ENCODE measurements around the gene PERP.

PERP gene

GRCh38 chr6:138107078-138107751 is at the start of gene PERP:
Gene PERP (minus strand): TSS chr6:138107419. CDS start chr6:138107340, 79 bp downstream.
- in situ Hi-C loops (cut with MboI; ENCODE audit: low sequenced_read_pairs), result loop anchor here (25.0 kb wide), 3 partner anchors 405 to 1255 kb away; partner anchors contain the start of genes CCDC28A and CITED2

- in situ Hi-C loops (cut with MboI; ENCODE audit: low sequenced_read_pairs), result no loop called here
Observed at GRCh38 chr6:138155443-138155842, 48.2 kb upstream of the PERP start.

- in situ Hi-C loops (cut with MboI; ENCODE audit: low sequenced_read_pairs), result no loop called here
Observed at GRCh38 chr6:138146544-138146943, 39.3 kb upstream of the PERP start.

- in situ Hi-C loops (cut with MboI; ENCODE audit: low sequenced_read_pairs), result no loop called here
Observed at GRCh38 chr6:138145402-138145801, 38.2 kb upstream of the PERP start.

GRCh38 chr6:138142806-138143205 is 35.6 kb upstream of the PERP start:
- in situ Hi-C loops (cut with MboI; ENCODE audit: low sequenced_read_pairs), result no loop called here

- in situ Hi-C loops (cut with MboI; ENCODE audit: low sequenced_read_pairs), result no loop called here
Observed at GRCh38 chr6:138129190-138129589, 22.0 kb upstream of the PERP start.

GRCh38 chr6:138128096-138128495 is 20.9 kb upstream of the PERP start:
- in situ Hi-C loops (cut with MboI; ENCODE audit: low sequenced_read_pairs), result no loop called here

- in situ Hi-C loops (cut with MboI; ENCODE audit: low sequenced_read_pairs), result loop anchor here (25.0 kb wide), 3 partner anchors 388 to 1238 kb away; partner anchors contain the start of genes CCDC28A and CITED2
Observed at GRCh38 chr6:138124096-138124495, 16.9 kb upstream of the PERP start.

- in situ Hi-C loops (cut with MboI; ENCODE audit: low sequenced_read_pairs), result loop anchor here (25.0 kb wide), 3 partner anchors 392 to 1242 kb away; partner anchors contain the start of genes CCDC28A and CITED2
Observed at GRCh38 chr6:138119976-138120375, 12.8 kb upstream of the PERP start.

- in situ Hi-C loops (cut with MboI; ENCODE audit: low sequenced_read_pairs), result loop anchor here (25.0 kb wide), 3 partner anchors 393 to 1243 kb away; partner anchors contain the start of genes CCDC28A and CITED2
Observed at GRCh38 chr6:138119229-138119628, 12.0 kb upstream of the PERP start.

GRCh38 chr6:138117376-138117914 is 10.2 kb upstream of the PERP start:
- in situ Hi-C loops (cut with MboI; ENCODE audit: low sequenced_read_pairs), result loop anchor here (25.0 kb wide), 3 partner anchors 395 to 1245 kb away; partner anchors contain the start of genes CCDC28A and CITED2

- in situ Hi-C loops (cut with MboI; ENCODE audit: low sequenced_read_pairs), result loop anchor here (25.0 kb wide), 3 partner anchors 396 to 1246 kb away; partner anchors contain the start of genes CCDC28A and CITED2
Observed at GRCh38 chr6:138116661-138116999, 9.4 kb upstream of the PERP start.

GRCh38 chr6:138115877-138116660 is 8.8 kb upstream of the PERP start:
- in situ Hi-C loops (cut with MboI; ENCODE audit: low sequenced_read_pairs), result loop anchor here (25.0 kb wide), 3 partner anchors 396 to 1246 kb away; partner anchors contain the start of genes CCDC28A and CITED2

- in situ Hi-C loops (cut with MboI; ENCODE audit: low sequenced_read_pairs), result loop anchor here (25.0 kb wide), 3 partner anchors 397 to 1247 kb away; partner anchors contain the start of genes CCDC28A and CITED2
Observed at GRCh38 chr6:138115201-138115600, 8.0 kb upstream of the PERP start.

GRCh38 chr6:138113588-138114210 is 6.5 kb upstream of the PERP start:
- in situ Hi-C loops (cut with MboI; ENCODE audit: low sequenced_read_pairs), result loop anchor here (25.0 kb wide), 3 partner anchors 399 to 1249 kb away; partner anchors contain the start of genes CCDC28A and CITED2

GRCh38 chr6:138110229-138110628 is 3.0 kb upstream of the PERP start:
- in situ Hi-C loops (cut with MboI; ENCODE audit: low sequenced_read_pairs), result loop anchor here (25.0 kb wide), 3 partner anchors 402 to 1252 kb away; partner anchors contain the start of genes CCDC28A and CITED2

- in situ Hi-C loops (cut with MboI; ENCODE audit: low sequenced_read_pairs), result loop anchor here (25.0 kb wide), 3 partner anchors 403 to 1253 kb away; partner anchors contain the start of genes CCDC28A and CITED2
Observed at GRCh38 chr6:138109042-138109997, 2.1 kb upstream of the PERP start.

GRCh38 chr6:138107752-138108592 is 753 bp upstream of the PERP start:
- in situ Hi-C loops (cut with MboI; ENCODE audit: low sequenced_read_pairs), result loop anchor here (25.0 kb wide), 3 partner anchors 404 to 1254 kb away; partner anchors contain the start of genes CCDC28A and CITED2

Data from HL-60/S4 treated with retinoic acid at 250 ng/mL for 4 days and 3 days (cell line).